ENCODE measurements around the gene TARS2.

The TARS2 gene

DNA sequence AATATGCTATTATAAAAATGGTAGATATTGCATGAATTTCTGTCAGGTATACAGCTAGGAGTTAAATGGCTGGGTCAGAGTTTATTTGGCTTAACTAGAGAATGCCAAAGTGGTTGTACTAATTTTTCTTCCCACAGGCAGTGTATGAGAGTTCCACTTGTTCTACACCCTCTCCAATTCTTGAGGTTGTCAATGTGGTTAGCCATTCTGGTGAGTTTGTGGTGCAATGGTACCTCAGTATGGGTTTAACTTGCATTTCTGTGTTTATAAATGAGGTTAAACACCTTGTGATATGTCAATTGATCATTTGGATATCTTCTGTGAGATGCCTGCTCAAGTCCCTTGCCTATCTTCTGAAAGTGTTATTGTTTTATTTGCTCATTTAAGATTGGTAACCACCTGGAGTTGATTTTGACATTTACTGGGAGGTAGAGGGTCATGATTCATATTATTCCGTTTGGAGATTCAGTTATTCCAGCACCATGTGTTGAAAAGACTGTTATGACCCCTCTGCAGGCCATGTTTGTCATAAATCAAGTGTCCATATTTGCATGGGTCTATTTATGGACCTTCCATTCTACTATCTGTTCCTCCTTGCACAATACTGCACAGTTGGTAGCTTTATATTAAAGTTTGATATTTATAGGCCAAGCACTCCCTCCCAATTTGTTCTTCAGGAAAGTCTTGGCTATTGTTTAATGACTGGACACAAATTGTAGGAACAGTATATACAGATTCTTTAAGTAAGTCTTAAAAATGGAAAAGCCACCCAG is 34.2 kb downstream of the TARS2 start:
- no peak overlapping the region for H3K4me2 ChIP-seq (ENCODE audit: low read depth, low read length, poor library complexity, severe bottlenecking)

DNA sequence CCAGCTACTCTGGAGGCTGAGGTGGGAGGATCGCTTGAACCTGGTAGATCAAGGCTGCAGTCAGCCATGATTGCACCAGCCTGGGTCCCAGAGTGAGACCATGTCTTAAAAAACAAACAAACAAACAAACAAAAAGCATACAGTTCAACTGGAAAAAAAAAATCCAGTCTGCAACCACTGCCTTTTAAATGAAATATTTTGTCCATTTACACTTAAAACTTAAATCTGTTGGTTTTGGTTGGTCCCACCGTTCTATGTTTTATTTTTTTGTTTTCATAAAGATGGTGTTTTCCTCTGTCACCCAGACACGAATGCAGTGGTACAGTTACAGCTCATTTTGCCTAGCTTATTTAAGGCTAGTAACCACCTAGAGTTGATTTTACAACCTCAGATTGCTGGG is 38.1 kb downstream of the TARS2 start:
- no peaks in the 10 kb centered on the region for H3K9me3 ChIP-seq (ENCODE audit: insufficient read depth, low read length)
- no peak overlapping the region for H3K9ac ChIP-seq (ENCODE audit: low read length)
- H3K4me3 ChIP-seq (ENCODE audit: insufficient read depth, low read length, poor library complexity, severe bottlenecking), result no peak overlapping the region
- H3F3A ChIP-seq (ENCODE audit: insufficient read depth), result 0 out of 2 replicates have a peak, but pooled peaks cover 2% of the 10 kb centered on the region
- no peak overlapping the region for H3K27ac ChIP-seq (ENCODE audit: low read depth, low read length)
- TF ChIP-seq CTCF (IDR thresholded peaks at IDR 0.05; ENCODE audit: insufficient read depth, low read length, poor library complexity, severe bottlenecking) (no peak), EZH2phosphoT487 (conservative IDR thresholded peaks at IDR 0.05; ENCODE audit: low read length) (no peak)
- no peaks in the 10 kb centered on the region for H4K20me1 ChIP-seq (ENCODE audit: low read depth, low read length)
- no peaks in the 10 kb centered on the region for H3K9me2 ChIP-seq (replicated peaks; ENCODE audit: insufficient read depth, low read length)
- H2AFZ ChIP-seq (ENCODE audit: low read depth, low read length, severe bottlenecking), result no peak overlapping the region
- no peak overlapping the region for H3K4me2 ChIP-seq (ENCODE audit: low read depth, low read length, poor library complexity, severe bottlenecking)
- H3K79me2 ChIP-seq (ENCODE audit: insufficient read depth, low read length), result no peaks in the 10 kb centered on the region
- H3K36me3 ChIP-seq (ENCODE audit: low read length), result no peaks in the 10 kb centered on the region
- no peaks in the 10 kb centered on the region for H3K27me3 ChIP-seq (ENCODE audit: low read length)

More for the DNA sequence above, 34.2 kb downstream of the TARS2 start:
- no peaks in the 10 kb centered on the region for H3K9me2 ChIP-seq (replicated peaks; ENCODE audit: insufficient read depth, low read length)
- no peaks in the 10 kb centered on the region for H3K27me3 ChIP-seq (ENCODE audit: low read length)
- no peak overlapping the region for H3K4me3 ChIP-seq (ENCODE audit: insufficient read depth, low read length, poor library complexity, severe bottlenecking)
- H3K9ac ChIP-seq (ENCODE audit: low read length), result no peak overlapping the region
- H3K36me3 ChIP-seq (ENCODE audit: low read length), result no peaks in the 10 kb centered on the region
- TF ChIP-seq EZH2phosphoT487 (conservative IDR thresholded peaks at IDR 0.05; ENCODE audit: low read length) (no peak), CTCF (IDR thresholded peaks at IDR 0.05; ENCODE audit: insufficient read depth, low read length, poor library complexity, severe bottlenecking) (no peak)
- no peak overlapping the region for H2AFZ ChIP-seq (ENCODE audit: low read depth, low read length, severe bottlenecking)
- no peaks in the 10 kb centered on the region for H3K79me2 ChIP-seq (ENCODE audit: insufficient read depth, low read length)
- H4K20me1 ChIP-seq (ENCODE audit: low read depth, low read length), result no peaks in the 10 kb centered on the region
- no peak overlapping the region for H3K27ac ChIP-seq (ENCODE audit: low read depth, low read length)
- peaks cover 9% of the 10 kb centered on the region; the same call in 1 of the 2 replicates for H3F3A ChIP-seq (ENCODE audit: insufficient read depth)
- H3K9me3 ChIP-seq (ENCODE audit: insufficient read depth, low read length), result no peaks in the 10 kb centered on the region

- Histone ChIP-seq H3K9ac (ENCODE audit: low read length) (no peak overlapping the region), H3K27me3 (ENCODE audit: low read length) (no peaks in the 10 kb centered on the region), H3K9me3 (ENCODE audit: insufficient read depth, low read length) (no peaks in the 10 kb centered on the region), H2AFZ (ENCODE audit: low read depth, low read length, severe bottlenecking) (no peak overlapping the region), H3K79me2 (ENCODE audit: insufficient read depth, low read length) (no peaks in the 10 kb centered on the region), H3F3A (ENCODE audit: insufficient read depth) (no peaks in the 10 kb centered on the region), H3K27ac (ENCODE audit: low read depth, low read length) (no peak overlapping the region), H3K4me2 (ENCODE audit: low read depth, low read length, poor library complexity, severe bottlenecking) (no peak overlapping the region), H3K4me3 (ENCODE audit: insufficient read depth, low read length, poor library complexity, severe bottlenecking) (no peak overlapping the region), H4K20me1 (ENCODE audit: low read depth, low read length) (no peaks in the 10 kb centered on the region), H3K9me2 (replicated peaks; ENCODE audit: insufficient read depth, low read length) (no peaks in the 10 kb centered on the region), H3K36me3 (ENCODE audit: low read length) (no peaks in the 10 kb centered on the region)
- TF ChIP-seq EZH2phosphoT487 (conservative IDR thresholded peaks at IDR 0.05; ENCODE audit: low read length) (no peak), CTCF (IDR thresholded peaks at IDR 0.05; ENCODE audit: insufficient read depth, low read length, poor library complexity, severe bottlenecking) (no peak)
These were observed 41.0 kb downstream of the TARS2 start for GRCh38 chr1:150528196-150528595.

Measured in SU-DHL-6 (cell line).